ENCODE results near the gene UBLCP1. TPM values are rescaled to one million over a fixed set of nuclear protein-coding genes. Genes with fewer than 3 reads are reported as not detected.

Gene UBLCP1, protein sequence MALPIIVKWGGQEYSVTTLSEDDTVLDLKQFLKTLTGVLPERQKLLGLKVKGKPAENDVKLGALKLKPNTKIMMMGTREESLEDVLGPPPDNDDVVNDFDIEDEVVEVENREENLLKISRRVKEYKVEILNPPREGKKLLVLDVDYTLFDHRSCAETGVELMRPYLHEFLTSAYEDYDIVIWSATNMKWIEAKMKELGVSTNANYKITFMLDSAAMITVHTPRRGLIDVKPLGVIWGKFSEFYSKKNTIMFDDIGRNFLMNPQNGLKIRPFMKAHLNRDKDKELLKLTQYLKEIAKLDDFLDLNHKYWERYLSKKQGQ
- total RNA-seq: 13.2 and 14.7 TPM in 2 replicates

DNA sequence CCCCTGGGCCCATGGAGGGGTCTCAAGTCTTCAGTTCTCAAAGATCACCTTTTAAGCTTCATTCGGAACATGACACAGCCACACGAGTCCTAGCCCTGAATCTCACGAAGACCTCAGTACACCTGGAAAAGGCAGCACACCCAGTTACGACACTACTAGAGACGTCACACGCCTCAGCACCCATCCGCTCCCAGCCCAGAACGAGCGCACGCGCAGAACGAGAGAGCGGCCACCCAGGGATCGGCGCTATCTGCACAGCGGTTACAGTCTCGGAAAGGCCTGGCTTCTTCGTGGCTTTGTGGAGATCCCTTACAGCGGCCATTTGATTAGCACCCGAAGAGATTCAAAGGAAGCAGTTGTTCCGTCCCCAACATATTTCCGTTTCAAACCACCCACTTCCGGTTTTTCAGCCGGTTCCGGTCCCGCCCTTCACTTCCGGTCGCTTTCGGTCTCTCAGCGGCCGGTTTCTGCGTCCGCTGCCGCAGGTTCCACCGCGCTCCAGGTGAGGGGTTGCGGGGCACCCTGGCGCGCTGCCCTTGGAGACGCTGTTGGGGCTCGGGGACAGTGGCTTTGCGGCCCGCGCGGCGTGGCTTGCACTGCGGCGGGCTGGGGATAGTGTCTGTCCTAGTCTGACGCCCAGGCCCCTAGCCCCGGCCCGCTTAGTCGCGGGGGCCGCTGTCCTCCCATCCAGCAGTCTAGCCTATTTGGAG is at the start of gene UBLCP1:
UBLCP1 (plus strand) TSS at position 432 of the 710 bp plus-strand sequence. CDS start 5,626 bp downstream, outside the sequence.

DNA sequence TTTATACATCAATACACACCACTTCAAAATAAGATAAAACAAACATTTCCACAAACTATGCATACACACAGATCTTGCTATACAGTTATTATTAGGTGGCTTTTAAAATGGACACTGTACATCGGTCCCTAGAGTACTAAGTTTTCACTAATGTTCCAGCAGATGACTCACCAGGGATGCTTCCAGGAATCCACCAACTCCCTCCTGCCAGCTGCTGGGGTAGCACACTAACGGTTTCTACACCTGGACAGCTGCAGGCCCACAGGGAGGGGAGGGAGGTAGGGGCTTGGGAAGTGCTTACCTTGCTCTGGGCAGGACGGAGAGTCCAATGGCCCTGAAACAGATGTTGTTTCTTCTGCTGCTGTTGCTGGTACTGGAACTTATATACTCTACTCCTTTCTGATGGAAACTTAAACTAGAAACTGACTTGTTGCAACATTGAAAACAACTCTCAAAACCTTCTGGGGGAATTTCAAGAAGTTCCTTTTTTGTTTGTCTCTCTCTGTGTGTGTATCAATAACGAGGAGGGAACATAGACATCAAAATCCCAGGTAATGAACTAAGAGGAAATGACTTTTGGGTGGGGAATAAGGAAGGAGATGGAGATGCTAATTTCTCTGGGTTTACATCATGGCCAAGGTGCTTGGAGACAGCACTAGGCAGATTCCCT is 67.2 kb downstream of the UBLCP1 start, which contains the start of gene IL12B:
IL12B (minus strand) TSS at position 357 of the 670 bp plus-strand sequence. CDS start 3,705 bp downstream, outside the sequence.

Other genes starting within 250 kb of the UBLCP1 start
- gene EBF1, start 163.4 kb upstream of the UBLCP1 start, total RNA-seq: 9.9 and 13.9 TPM in 2 replicates
- 54.4 and 78.3 TPM in 2 replicates for gene RNF145, start 53.7 kb upstream of the UBLCP1 start, total RNA-seq
- gene IL12B, start 67.2 kb downstream of the UBLCP1 start, total RNA-seq: not detected in 2 replicates

Measured in aortic smooth muscle cell (primary cell).